Measurements from ENCODE around the gene CNTN5. TPM values are rescaled to one million over a fixed set of nuclear protein-coding genes. Genes with fewer than 3 reads are reported as not detected.

Gene CNTN5
- polyA plus RNA-seq, 1 of the 3 experiments (the other 2 are of a cell fraction) = not detected

GRCh38 chr11:99148352-99148751 is 127.6 kb downstream of the CNTN5 start:
- no peaks in the 10 kb centered on the region for H3K4me1 ChIP-seq (ENCODE audit: control insufficient read depth in 1 of 2, insufficient read depth in 2 of 2, low read depth in 1 of 2, low read length in 1 of 2)
- TF ChIP-seq MEF2A (IDR thresholded peaks at IDR 0.05; ENCODE audit: borderline replicate concordance, low read depth) = no peak
- no peak for TF ChIP-seq CTCF (IDR thresholded peaks at IDR 0.05)
- TF ChIP-seq EZH2phosphoT487 (IDR thresholded peaks at IDR 0.05; ENCODE audit: borderline replicate concordance, low read depth) = no peak
- no peak for TF ChIP-seq TCF12 (IDR thresholded peaks at IDR 0.05)
- TF ChIP-seq FOXM1 (IDR thresholded peaks at IDR 0.05; ENCODE audit: low read depth) = no peak
- no peak for TF ChIP-seq RAD21 (IDR thresholded peaks at IDR 0.05; ENCODE audit: low read length)
- no peak for TF ChIP-seq GABPA (IDR thresholded peaks at IDR 0.05; ENCODE audit: low read depth)
- TF ChIP-seq YY1 (IDR thresholded peaks at IDR 0.05; ENCODE audit: low read depth) = no peak
- TF ChIP-seq ELF1 (IDR thresholded peaks at IDR 0.05) = no peak
- no peaks in the 10 kb centered on the region for H3K27me3 ChIP-seq (ENCODE audit: insufficient read depth)
- no peak overlapping the region for H3K27ac ChIP-seq (ENCODE audit: low read depth in 2 of 2, low read length in 1 of 2)
- no peak overlapping the region for H3K4me3 ChIP-seq (ENCODE audit: low read depth in 2 of 2, low read length in 1 of 2)
- CTCF ChIA-PET = no interaction called here
- POLR2A ChIA-PET = no interaction called here
- no peaks in the 10 kb centered on the region for H3F3A ChIP-seq (replicated peaks; ENCODE audit: insufficient read depth)
- H3K36me3 ChIP-seq (replicated peaks in 1 of 2; ENCODE audit: control insufficient read depth in 1 of 2, insufficient read depth in 2 of 2, low read length in 1 of 2) = no peaks in the 10 kb centered on the region
- H3K79me2 ChIP-seq (ENCODE audit: insufficient read depth) = no peaks in the 10 kb centered on the region
- no peaks in the 10 kb centered on the region for H3K9me3 ChIP-seq
- no peak overlapping the region for H3K4me2 ChIP-seq
- H2AFZ ChIP-seq (ENCODE audit: low read depth) = no peak overlapping the region
- no peak for DNase-seq
- H3K9ac ChIP-seq = no peak overlapping the region
- H3K9me2 ChIP-seq = no peaks in the 10 kb centered on the region
- H4K20me1 ChIP-seq (ENCODE audit: insufficient read depth) = no peaks in the 10 kb centered on the region

GRCh38 chr11:99154277-99154676 is 133.5 kb downstream of the CNTN5 start:
- H3K27ac ChIP-seq (ENCODE audit: low read depth in 2 of 2, low read length in 1 of 2) = no peak overlapping the region
- H3K9me2 ChIP-seq = no peaks in the 10 kb centered on the region
- TF ChIP-seq RXRA (IDR thresholded peaks at IDR 0.05; ENCODE audit: borderline replicate concordance, low read depth) (no peak), RFX5 (IDR thresholded peaks at IDR 0.05; ENCODE audit: low read length) (no peak), ELF1 (IDR thresholded peaks at IDR 0.05) (no peak), RCOR1 (IDR thresholded peaks at IDR 0.05; ENCODE audit: low read length) (no peak), IRF3 (IDR thresholded peaks at IDR 0.05; ENCODE audit: low read depth, low read length) (no peak), GABPA (IDR thresholded peaks at IDR 0.05; ENCODE audit: low read depth) (no peak), TAF1 (IDR thresholded peaks at IDR 0.05; ENCODE audit: borderline replicate concordance, low read depth, low read length) (no peak), CHD2 (IDR thresholded peaks at IDR 0.05; ENCODE audit: low read length, partially characterized antibody) (no peak), SMC3 (IDR thresholded peaks at IDR 0.05; ENCODE audit: low read depth, low read length) (no peak), MAX (IDR thresholded peaks at IDR 0.05; ENCODE audit: low read depth) (no peak), FOXM1 (IDR thresholded peaks at IDR 0.05; ENCODE audit: low read depth) (no peak), USF2 (IDR thresholded peaks at IDR 0.05; ENCODE audit: borderline replicate concordance, low read depth, low read length) (no peak), EZH2phosphoT487 (IDR thresholded peaks at IDR 0.05; ENCODE audit: borderline replicate concordance, low read depth) (no peak), CTCF (IDR thresholded peaks at IDR 0.05) (no peak)
- no peaks in the 10 kb centered on the region for H3F3A ChIP-seq (replicated peaks; ENCODE audit: insufficient read depth)
- no peaks in the 10 kb centered on the region for H3K4me1 ChIP-seq (ENCODE audit: control insufficient read depth in 1 of 2, insufficient read depth in 2 of 2, low read depth in 1 of 2, low read length in 1 of 2)
- 9% methylated on average over 3 of the region's 5 CpGs for WGBS (ENCODE audit: low lambda C conversion rate)
- ChIA-PET CTCF (no interaction called here), POLR2A (no interaction called here)
- H2AFZ ChIP-seq (ENCODE audit: low read depth) = no peak overlapping the region
- DNase-seq = no peak
- H3K4me2 ChIP-seq = no peak overlapping the region
- no peaks in the 10 kb centered on the region for H3K27me3 ChIP-seq (ENCODE audit: insufficient read depth)
- H3K4me3 ChIP-seq (ENCODE audit: low read depth in 2 of 2, low read length in 1 of 2) = no peak overlapping the region
- no peaks in the 10 kb centered on the region for H3K36me3 ChIP-seq (replicated peaks in 1 of 2; ENCODE audit: control insufficient read depth in 1 of 2, insufficient read depth in 2 of 2, low read length in 1 of 2)
- H3K9ac ChIP-seq = no peak overlapping the region
- no peaks in the 10 kb centered on the region for H4K20me1 ChIP-seq (ENCODE audit: insufficient read depth)
- no peaks in the 10 kb centered on the region for H3K79me2 ChIP-seq (ENCODE audit: insufficient read depth)
- no peaks in the 10 kb centered on the region for H3K9me3 ChIP-seq

All from SK-N-SH (cell line).